Hepatocyte (in vitro differentiated cells): Measurements from ENCODE around the gene RAB6A.

Experiments
- CTCF ChIP-seq: fragments of 200-600 bp; sonication (generic); IDR thresholded peaks from 2 replicates; pipeline ENCODE4 v1.5.1; 2016; ENCODE audit warnings: antibody characterized with exemption, mild to moderate bottlenecking; ENCODE audit not compliant: poor library complexity
- EZH2 ChIP-seq: fragments of 200-600 bp; sonication (generic); IDR thresholded peaks from 2 replicates; pipeline ENCODE4 v1.6.1; 2016; ENCODE audit warnings: antibody characterized with exemption, mild to moderate bottlenecking, borderline replicate concordance
- EZH2phosphoT487 ChIP-seq: fragments of 200-600 bp; sonication (generic); IDR thresholded peaks from one replicate; pipeline ENCODE4 v1.6.1; 2018; ENCODE audit warnings: antibody characterized with exemption, mild to moderate bottlenecking, low read depth, moderate library complexity; ENCODE audit not compliant: unreplicated experiment, severe bottlenecking

- TF ChIP-seq CTCF (no peak), EZH2phosphoT487 (no peak), EZH2 (no peak)
Observed at GRCh38 chr11:73645121-73645969, 115.5 kb downstream of the RAB6A start.
